ENCODE data around the gene PTPRD. TPM values are rescaled to one million over a fixed set of nuclear protein-coding genes. Genes with fewer than 3 reads are reported as not detected.

The PTPRD gene
- total and polyA plus RNA-seq, 9 of the 15 experiments (the other 6 are each of a cell fraction or from before 2014, with no cell fraction given): 0.11 TPM; not detected in 8

DNA sequence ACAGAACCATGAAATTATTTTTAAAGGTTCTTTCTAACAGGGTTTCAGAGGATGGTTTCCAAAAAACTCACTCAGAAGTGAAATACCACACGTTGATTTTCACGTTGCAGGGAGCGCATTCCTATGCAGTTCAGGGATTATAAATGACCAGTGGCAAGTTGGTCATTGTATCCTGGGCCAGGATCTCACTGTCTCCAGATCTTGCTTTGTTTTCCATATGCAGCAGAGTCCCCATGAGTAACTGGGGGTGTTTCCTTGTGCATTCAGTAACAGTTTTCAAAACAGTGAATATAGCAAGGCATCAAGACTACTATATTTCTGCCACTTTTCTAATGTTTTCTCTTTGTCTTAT lies 1748.3 kb downstream of the PTPRD start (continued):
- no peak for TF ChIP-seq KDM4B (IDR thresholded peaks at IDR 0.05; ENCODE audit: borderline replicate concordance in 2 of 2, low read depth in 1 of 2)
- TF ChIP-seq ZNF134 (CRISPR knock-in tag; conservative IDR thresholded peaks at IDR 0.05): no peak
- TF ChIP-seq ZNF696 (CRISPR knock-in tag; conservative IDR thresholded peaks at IDR 0.05): no peak

DNA sequence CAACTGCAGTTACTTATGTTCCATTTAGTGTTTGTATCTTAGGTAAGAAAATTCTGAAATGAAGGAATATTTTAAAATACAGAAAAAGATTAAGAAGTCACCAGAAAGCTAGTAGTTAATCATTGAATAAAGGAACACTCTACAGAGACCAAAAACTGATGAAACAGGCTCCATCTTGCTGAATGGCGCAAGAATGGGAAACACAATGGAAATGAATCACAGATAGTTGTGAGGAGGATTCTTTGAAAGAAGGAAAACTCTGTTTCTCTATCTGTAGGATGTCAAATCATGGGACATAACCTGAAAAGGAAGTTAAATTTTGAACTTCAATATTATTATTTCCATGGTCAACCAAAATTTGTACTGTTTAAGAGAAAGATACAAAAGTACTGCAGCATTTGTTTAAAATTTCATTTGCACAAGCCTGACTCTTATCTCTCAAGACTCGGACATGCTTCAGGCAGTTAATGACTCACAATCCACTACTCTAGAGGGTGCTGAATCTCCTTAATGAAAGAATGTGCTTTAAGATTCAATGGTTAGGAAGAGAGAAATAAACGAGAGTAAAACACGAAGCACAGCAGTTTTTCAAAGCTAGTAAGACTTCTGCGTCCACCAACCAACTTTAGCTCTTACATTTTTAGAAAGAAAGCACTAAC lies 1748.8 kb downstream of the PTPRD start:
- Histone ChIP-seq H3K36me3 (ENCODE audit: control insufficient read depth, insufficient read depth, low read length) (no peaks in the 10 kb centered on the region), H3K79me2 (ENCODE audit: control insufficient read depth, insufficient read depth, low read length) (no peaks in the 10 kb centered on the region), H3K27me3 (ENCODE audit: control insufficient read depth in 2 of 2, insufficient read depth in 2 of 2, low read length in 2 of 2) (no peaks in the 10 kb centered on the region), H3K9ac (ENCODE audit: insufficient read depth in 1 of 2, low read depth in 2 of 2, low read length in 2 of 2) (no peak overlapping the region), H3K9me3 (replicated peaks; ENCODE audit: control insufficient read depth, insufficient read depth, low read depth, low read length) (no peaks in the 10 kb centered on the region), H3K4me2 (ENCODE audit: insufficient read depth, low read length) (no peak overlapping the region), H3K9me1 (ENCODE audit: control insufficient read depth, insufficient read depth, low read length) (no peaks in the 10 kb centered on the region), H2AFZ (ENCODE audit: low read depth, low read length) (no peak overlapping the region), H3K27ac (ENCODE audit: extremely low read depth, low read depth, low read length) (no peak overlapping the region), H3K4me3 (no peak overlapping the region), H4K20me1 (replicated peaks; ENCODE audit: control insufficient read depth, insufficient read depth, low read length) (no peaks in the 10 kb centered on the region), H3K4me1 (replicated peaks in 1 of 2; ENCODE audit: control insufficient read depth in 2 of 2, insufficient read depth in 2 of 2, low read length in 2 of 2) (no peaks in the 10 kb centered on the region)
- DNase-seq (ENCODE audit: extremely low read depth in 1 of 4, low spot score in 3 of 4): no peak
- ChIA-PET POLR2A (no interaction called here), CTCF (ENCODE audit: low intra/inter-chr PET ratio) (no interaction called here)
- intact Hi-C loops (cut with micrococcal nuclease) (no loop called here), in situ Hi-C loops (cut with MboI) (no loop called here)
- no peak for ATAC-seq
- FAIRE-seq: no peak
- no TSS peak for BruUV-seq (replicated peaks)
- TF ChIP-seq FOXK2 (conservative IDR thresholded peaks at IDR 0.05 in 1 of 2, IDR thresholded peaks at IDR 0.05 in 1 of 2; ENCODE audit: low read depth in 2 of 2): no peak
- no peak for TF ChIP-seq ZNF212 (CRISPR knock-in tag; IDR thresholded peaks at IDR 0.05)
- no peak for TF ChIP-seq TARDBP (IDR thresholded peaks at IDR 0.05)
- no peak for TF ChIP-seq NEUROD1 (IDR thresholded peaks at IDR 0.05; ENCODE audit: borderline replicate concordance, low read depth, low read length, partially characterized antibody)
- TF ChIP-seq, protein P1, sequence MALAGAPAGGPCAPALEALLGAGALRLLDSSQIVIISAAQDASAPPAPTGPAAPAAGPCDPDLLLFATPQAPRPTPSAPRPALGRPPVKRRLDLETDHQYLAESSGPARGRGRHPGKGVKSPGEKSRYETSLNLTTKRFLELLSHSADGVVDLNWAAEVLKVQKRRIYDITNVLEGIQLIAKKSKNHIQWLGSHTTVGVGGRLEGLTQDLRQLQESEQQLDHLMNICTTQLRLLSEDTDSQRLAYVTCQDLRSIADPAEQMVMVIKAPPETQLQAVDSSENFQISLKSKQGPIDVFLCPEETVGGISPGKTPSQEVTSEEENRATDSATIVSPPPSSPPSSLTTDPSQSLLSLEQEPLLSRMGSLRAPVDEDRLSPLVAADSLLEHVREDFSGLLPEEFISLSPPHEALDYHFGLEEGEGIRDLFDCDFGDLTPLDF (CRISPR knock-in tag; IDR thresholded peaks at IDR 0.05): no peak
- no peak for TF ChIP-seq MED1 (CRISPR knock-in tag; IDR thresholded peaks at IDR 0.05; ENCODE audit: borderline replicate concordance)
- TF ChIP-seq, protein P2, sequence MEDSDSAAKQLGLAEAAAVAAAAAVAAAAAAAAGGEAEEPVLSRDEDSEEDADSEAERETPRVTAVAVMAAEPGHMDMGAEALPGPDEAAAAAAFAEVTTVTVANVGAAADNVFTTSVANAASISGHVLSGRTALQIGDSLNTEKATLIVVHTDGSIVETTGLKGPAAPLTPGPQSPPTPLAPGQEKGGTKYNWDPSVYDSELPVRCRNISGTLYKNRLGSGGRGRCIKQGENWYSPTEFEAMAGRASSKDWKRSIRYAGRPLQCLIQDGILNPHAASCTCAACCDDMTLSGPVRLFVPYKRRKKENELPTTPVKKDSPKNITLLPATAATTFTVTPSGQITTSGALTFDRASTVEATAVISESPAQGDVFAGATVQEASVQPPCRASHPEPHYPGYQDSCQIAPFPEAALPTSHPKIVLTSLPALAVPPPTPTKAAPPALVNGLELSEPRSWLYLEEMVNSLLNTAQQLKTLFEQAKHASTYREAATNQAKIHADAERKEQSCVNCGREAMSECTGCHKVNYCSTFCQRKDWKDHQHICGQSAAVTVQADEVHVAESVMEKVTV (CRISPR knock-in tag; IDR thresholded peaks at IDR 0.05): no peak
- WGBS (ENCODE audit: insufficient coverage, low coverage, missing lambda C conversion rate): 0% methylated on average over 4 of the region's 5 CpGs
